IPS-NIHi7 (cell line): ENCODE measurements around the gene PRKCE.
"Not testable (repeated sequence)": the region's sequence is repeated elsewhere in the genome, so short reads cannot be mapped to it uniquely, and the experiment has no call there.

Source experiments
- DNase-seq: peaks from one replicate; pipeline ENCODE4 v3.0.0; 2012; ENCODE audit warnings: mixed read lengths; ENCODE audit errors: extremely low spot score

The PRKCE gene

GRCh38 chr2:45889053-45889452 is 237.6 kb downstream of the PRKCE start:
- peak; percentile 59 for DNase-seq

GRCh38 chr2:45889620-45890370 is 238.3 kb downstream of the PRKCE start:
- no peak for DNase-seq

GRCh38 chr2:45890371-45890646 is 238.8 kb downstream of the PRKCE start:
- DNase-seq = not testable (repeated sequence)

GRCh38 chr2:45890819-45891218 is 239.3 kb downstream of the PRKCE start:
- DNase-seq = no peak

GRCh38 chr2:45891719-45892424 is 240.4 kb downstream of the PRKCE start:
- DNase-seq = no peak

GRCh38 chr2:45892425-45892745 is 240.9 kb downstream of the PRKCE start:
- no peak for DNase-seq

GRCh38 chr2:45892757-45893156 is 241.3 kb downstream of the PRKCE start:
- no peak for DNase-seq

- DNase-seq = no peak
These were observed 242.7 kb downstream of the PRKCE start for GRCh38 chr2:45894211-45894610.

- no peak for DNase-seq
These were observed 243.9 kb downstream of the PRKCE start for GRCh38 chr2:45895241-45895861.

- no peak for DNase-seq
These were observed 244.8 kb downstream of the PRKCE start for GRCh38 chr2:45896311-45896710.

GRCh38 chr2:45897842-45898241 is 246.4 kb downstream of the PRKCE start:
- no peak for DNase-seq

GRCh38 chr2:45898819-45899218 is 247.3 kb downstream of the PRKCE start:
- no peak for DNase-seq

- DNase-seq = no peak
These were observed 248.5 kb downstream of the PRKCE start for GRCh38 chr2:45899926-45900325.

- DNase-seq = no peak
These were observed 250.1 kb downstream of the PRKCE start for GRCh38 chr2:45901468-45902032.

GRCh38 chr2:45902380-45902779 is 250.9 kb downstream of the PRKCE start:
- no peak for DNase-seq

GRCh38 chr2:45902781-45903375 is 251.4 kb downstream of the PRKCE start:
- no peak for DNase-seq

- DNase-seq = no peak
These were observed 252.9 kb downstream of the PRKCE start for GRCh38 chr2:45904267-45904945.

GRCh38 chr2:45904946-45905631 is 253.6 kb downstream of the PRKCE start:
- DNase-seq = no peak

- DNase-seq = no peak
These were observed 254.1 kb downstream of the PRKCE start for GRCh38 chr2:45905632-45905958.

- DNase-seq = no peak
These were observed 256.1 kb downstream of the PRKCE start for GRCh38 chr2:45907592-45907991.
